ENCODE measurements around the gene PROCA1.

- no peak for TF ChIP-seq CTCF (IDR thresholded peaks at IDR 0.05)
- no peak for TF ChIP-seq POLR2A (IDR thresholded peaks at IDR 0.05)
Measured at GRCh38 chr17:28685366-28685765, 26.3 kb downstream of the PROCA1 start.
